SK-N-SH (cell line): ENCODE data around the gene HLF.

Source experiments
- CTCF ChIP-seq: fragments of 200-600 bp; sonication (generic); IDR thresholded peaks from 2 replicates; pipeline ENCODE4 v1.6.1; 2017; ENCODE audit warnings: antibody characterized with exemption, mild to moderate bottlenecking, moderate library complexity
- GATA2 ChIP-seq: sonication (generic); formaldehyde crosslinking; IDR thresholded peaks from 2 replicates; pipeline ENCODE4 v1.5.0; 2020; ENCODE audit warnings: mild to moderate bottlenecking, missing genetic modification reagents
- JUND ChIP-seq: IDR thresholded peaks from 2 replicates; pipeline ENCODE4 v1.4.0; 2012
- NRF1 ChIP-seq: IDR thresholded peaks from 2 replicates; pipeline ENCODE4 v1.6.1; 2012; ENCODE audit warnings: low read depth, mild to moderate bottlenecking, low read length
- POLR2AphosphoS5 ChIP-seq: IDR thresholded peaks from 2 replicates; pipeline ENCODE4 v1.6.1; 2012; ENCODE audit warnings: low read depth, low read length
- RAD21 ChIP-seq: IDR thresholded peaks from 2 replicates; pipeline ENCODE4 v1.6.1; 2012; ENCODE audit warnings: mild to moderate bottlenecking, low read length
- SIN3A ChIP-seq: IDR thresholded peaks from 2 replicates; pipeline ENCODE4 v1.6.1; 2012; ENCODE audit warnings: low read depth, mild to moderate bottlenecking, low read length, moderate library complexity, borderline replicate concordance
- TAF1 ChIP-seq: IDR thresholded peaks from 2 replicates; pipeline ENCODE4 v1.6.1; 2012; ENCODE audit warnings: low read depth, mild to moderate bottlenecking, low read length, moderate library complexity, borderline replicate concordance
- USF1 ChIP-seq: IDR thresholded peaks from 2 replicates; pipeline ENCODE4 v1.4.0; 2012; ENCODE audit warnings: low read depth, borderline replicate concordance
- TF ChIP-seq, protein P1 (sequence below): IDR thresholded peaks from 2 replicates; pipeline ENCODE4 v1.4.0; 2012; ENCODE audit warnings: low read depth, borderline replicate concordance
- TF ChIP-seq, protein P2 (sequence below): IDR thresholded peaks from 2 replicates; pipeline ENCODE4 v1.6.1; 2012; ENCODE audit warnings: mild to moderate bottlenecking, low read depth, low read length, moderate library complexity

GRCh38 chr17:55286681-55287589 lies 22.2 kb downstream of the HLF start:
- TF ChIP-seq CTCF (no peak), USF1 (no peak), RAD21 (no peak), TAF1 (no peak), GATA2 (no peak), POLR2AphosphoS5 (no peak), NRF1 (no peak), SIN3A (no peak), JUND (no peak)
- TF ChIP-seq, protein P1, sequence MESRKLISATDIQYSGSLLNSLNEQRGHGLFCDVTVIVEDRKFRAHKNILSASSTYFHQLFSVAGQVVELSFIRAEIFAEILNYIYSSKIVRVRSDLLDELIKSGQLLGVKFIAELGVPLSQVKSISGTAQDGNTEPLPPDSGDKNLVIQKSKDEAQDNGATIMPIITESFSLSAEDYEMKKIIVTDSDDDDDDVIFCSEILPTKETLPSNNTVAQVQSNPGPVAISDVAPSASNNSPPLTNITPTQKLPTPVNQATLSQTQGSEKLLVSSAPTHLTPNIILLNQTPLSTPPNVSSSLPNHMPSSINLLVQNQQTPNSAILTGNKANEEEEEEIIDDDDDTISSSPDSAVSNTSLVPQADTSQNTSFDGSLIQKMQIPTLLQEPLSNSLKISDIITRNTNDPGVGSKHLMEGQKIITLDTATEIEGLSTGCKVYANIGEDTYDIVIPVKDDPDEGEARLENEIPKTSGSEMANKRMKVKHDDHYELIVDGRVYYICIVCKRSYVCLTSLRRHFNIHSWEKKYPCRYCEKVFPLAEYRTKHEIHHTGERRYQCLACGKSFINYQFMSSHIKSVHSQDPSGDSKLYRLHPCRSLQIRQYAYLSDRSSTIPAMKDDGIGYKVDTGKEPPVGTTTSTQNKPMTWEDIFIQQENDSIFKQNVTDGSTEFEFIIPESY = no peak
- TF ChIP-seq, protein P2, sequence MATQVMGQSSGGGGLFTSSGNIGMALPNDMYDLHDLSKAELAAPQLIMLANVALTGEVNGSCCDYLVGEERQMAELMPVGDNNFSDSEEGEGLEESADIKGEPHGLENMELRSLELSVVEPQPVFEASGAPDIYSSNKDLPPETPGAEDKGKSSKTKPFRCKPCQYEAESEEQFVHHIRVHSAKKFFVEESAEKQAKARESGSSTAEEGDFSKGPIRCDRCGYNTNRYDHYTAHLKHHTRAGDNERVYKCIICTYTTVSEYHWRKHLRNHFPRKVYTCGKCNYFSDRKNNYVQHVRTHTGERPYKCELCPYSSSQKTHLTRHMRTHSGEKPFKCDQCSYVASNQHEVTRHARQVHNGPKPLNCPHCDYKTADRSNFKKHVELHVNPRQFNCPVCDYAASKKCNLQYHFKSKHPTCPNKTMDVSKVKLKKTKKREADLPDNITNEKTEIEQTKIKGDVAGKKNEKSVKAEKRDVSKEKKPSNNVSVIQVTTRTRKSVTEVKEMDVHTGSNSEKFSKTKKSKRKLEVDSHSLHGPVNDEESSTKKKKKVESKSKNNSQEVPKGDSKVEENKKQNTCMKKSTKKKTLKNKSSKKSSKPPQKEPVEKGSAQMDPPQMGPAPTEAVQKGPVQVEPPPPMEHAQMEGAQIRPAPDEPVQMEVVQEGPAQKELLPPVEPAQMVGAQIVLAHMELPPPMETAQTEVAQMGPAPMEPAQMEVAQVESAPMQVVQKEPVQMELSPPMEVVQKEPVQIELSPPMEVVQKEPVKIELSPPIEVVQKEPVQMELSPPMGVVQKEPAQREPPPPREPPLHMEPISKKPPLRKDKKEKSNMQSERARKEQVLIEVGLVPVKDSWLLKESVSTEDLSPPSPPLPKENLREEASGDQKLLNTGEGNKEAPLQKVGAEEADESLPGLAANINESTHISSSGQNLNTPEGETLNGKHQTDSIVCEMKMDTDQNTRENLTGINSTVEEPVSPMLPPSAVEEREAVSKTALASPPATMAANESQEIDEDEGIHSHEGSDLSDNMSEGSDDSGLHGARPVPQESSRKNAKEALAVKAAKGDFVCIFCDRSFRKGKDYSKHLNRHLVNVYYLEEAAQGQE = no peak
